HL-60 (cell line): Measurements from ENCODE around the gene GOLPH3.

Experiments used
- CTCF ChIP-seq: IDR thresholded peaks from one replicate; pipeline ENCODE4 v1.5.1; 2011; ENCODE audit warnings: low read length, control low read depth, inconsistent platforms; ENCODE audit not compliant: insufficient read depth
- SPI1 ChIP-seq: IDR thresholded peaks from 2 replicates; pipeline ENCODE4 v1.6.1; 2012; ENCODE audit warnings: low read depth, mild to moderate bottlenecking, borderline replicate concordance

GRCh38 chr5:32092938-32093812 lies 80.9 kb downstream of the GOLPH3 start:
- TF ChIP-seq SPI1 (no peak), CTCF (peak; percentile 71)
